Ovary (tissue), 3 donors: Measurements from ENCODE around the gene RAB7A.

Experiments used
- CTCF ChIP-seq, 3 donors: fragments of 450-650 bp in 2 of 3; fragments of 200-600 bp in 1 of 3; IDR thresholded peaks; one replicate each; pipeline versions ENCODE4 v1.5.1 to v1.8.0; 2016 to 2022; ENCODE audit warnings: antibody characterized with exemption in 3 of 3, mild to moderate bottlenecking in 1 of 3
- EP300 ChIP-seq: sonication (generic); formaldehyde crosslinking; IDR thresholded peaks from one replicate; pipeline ENCODE4 v1.6.1; 2017; ENCODE audit warnings: antibody characterized with exemption
- POLR2A ChIP-seq: fragments of 450-650 bp; IDR thresholded peaks from one replicate; pipeline ENCODE4 v1.6.1; 2017; ENCODE audit warnings: antibody characterized with exemption, mild to moderate bottlenecking, moderate library complexity
- donor health status: DM: no; HTN: no; CAD: no.

- TF ChIP-seq CTCF (IDR thresholded peaks at IDR 0.05) (no peak), POLR2A (no peak), EP300 (no peak)
Measured at GRCh38 chr3:128727996-128728395, 2.0 kb downstream of the RAB7A start.
